ENCODE results near the gene EMILIN1. TPM values are rescaled to one million over a fixed set of nuclear protein-coding genes. Genes with fewer than 3 reads are reported as not detected.

The EMILIN1 gene
- total RNA-seq, 4 donors from 2014 or later: 27.5 to 62.7 (median 41.2) TPM

DNA sequence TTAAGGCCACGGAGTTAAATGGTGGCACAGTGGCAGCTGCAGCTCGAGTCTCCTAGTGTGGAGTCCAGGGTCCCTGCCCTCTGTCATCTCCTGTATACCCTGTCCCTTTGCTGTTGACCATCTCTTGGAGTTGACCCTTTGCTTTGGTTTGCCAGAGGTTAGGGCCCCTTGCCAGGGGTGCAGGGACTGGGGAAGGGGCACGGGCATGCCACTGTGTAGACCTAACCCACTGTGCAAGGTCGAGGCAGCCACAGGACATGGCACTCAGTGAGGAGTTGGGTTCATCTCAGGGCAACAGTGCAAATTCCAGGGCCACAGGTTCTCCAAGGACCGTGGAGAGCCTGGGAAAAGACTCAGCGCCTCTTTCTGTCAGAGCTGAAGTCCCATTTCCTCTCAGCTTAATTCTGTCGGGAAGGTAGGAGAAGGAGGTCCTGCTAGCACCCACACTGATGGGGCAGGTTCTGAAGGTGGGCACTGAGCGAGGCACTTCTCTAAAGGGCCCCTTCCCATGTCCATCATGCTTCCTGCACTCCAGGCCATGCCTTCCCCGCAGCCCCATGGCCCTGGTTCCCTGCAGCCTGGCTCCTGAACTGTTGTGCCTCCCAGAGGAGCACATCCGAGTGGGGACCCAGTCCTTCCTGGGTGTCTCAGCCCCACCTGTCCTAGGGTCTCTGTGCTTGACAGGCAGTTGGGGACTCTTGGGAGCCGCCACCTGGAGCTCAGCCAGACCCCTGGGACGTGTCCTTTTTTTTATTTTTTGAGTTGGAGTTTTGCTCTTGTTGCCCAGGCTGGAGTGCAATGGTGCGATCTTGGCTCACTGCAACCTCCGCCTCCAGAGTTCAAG lies 10.9 kb downstream of the EMILIN1 start:
- TF ChIP-seq, protein P1, sequence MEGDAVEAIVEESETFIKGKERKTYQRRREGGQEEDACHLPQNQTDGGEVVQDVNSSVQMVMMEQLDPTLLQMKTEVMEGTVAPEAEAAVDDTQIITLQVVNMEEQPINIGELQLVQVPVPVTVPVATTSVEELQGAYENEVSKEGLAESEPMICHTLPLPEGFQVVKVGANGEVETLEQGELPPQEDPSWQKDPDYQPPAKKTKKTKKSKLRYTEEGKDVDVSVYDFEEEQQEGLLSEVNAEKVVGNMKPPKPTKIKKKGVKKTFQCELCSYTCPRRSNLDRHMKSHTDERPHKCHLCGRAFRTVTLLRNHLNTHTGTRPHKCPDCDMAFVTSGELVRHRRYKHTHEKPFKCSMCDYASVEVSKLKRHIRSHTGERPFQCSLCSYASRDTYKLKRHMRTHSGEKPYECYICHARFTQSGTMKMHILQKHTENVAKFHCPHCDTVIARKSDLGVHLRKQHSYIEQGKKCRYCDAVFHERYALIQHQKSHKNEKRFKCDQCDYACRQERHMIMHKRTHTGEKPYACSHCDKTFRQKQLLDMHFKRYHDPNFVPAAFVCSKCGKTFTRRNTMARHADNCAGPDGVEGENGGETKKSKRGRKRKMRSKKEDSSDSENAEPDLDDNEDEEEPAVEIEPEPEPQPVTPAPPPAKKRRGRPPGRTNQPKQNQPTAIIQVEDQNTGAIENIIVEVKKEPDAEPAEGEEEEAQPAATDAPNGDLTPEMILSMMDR (IDR thresholded peaks at IDR 0.05): no peak
- DNase-seq (ENCODE audit: low spot score) (no peak), ATAC-seq (ENCODE audit: low FRiP score) (no peak)

DNA sequence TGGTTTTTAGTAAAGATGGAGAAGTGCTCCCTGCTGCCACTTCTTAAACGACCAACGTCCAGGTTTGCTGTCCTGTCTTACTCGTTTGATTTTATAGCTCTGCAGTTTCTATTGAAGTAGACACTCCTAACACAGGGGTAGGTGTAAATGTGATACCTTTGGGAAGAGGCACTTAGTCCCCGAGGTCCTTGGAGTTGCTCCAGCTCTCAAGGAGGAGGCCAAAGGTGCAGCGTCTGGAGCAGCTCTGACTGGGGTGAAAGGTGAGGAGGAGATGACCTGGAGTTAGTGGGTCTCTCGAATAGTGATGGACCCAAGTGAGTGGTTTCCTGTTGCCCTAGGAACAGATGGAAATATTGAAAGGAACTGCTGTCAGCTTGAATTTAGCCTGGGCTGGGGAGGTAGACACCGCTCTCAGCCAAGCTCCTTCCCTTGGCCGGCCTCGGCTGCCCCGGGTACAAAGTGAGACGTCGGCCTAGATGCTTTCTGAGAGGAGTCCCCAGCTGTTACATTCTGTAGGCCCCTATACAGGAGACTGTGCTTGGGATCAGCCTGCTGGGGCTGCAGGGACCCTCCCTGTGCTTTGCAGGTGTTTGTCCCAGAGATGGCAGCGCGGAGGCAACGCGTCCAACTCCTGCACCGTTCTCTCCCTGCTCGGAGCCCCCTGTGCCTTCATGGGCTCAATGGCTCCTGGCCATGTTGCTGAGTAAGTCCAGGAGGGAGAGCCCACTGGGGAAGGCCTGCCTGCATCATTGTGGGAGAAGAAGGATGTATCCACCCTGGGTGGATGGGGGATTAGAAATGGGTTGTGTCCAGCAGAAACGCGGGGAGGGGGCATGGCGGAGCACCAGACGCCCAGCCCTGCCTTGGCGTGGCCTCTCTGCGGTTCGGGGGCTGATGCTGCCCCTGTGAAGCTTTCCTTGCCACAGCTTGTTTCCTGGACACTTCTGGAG lies 13.6 kb downstream of the EMILIN1 start:
- TF ChIP-seq, protein P1 (IDR thresholded peaks at IDR 0.05): no peak
- DNase-seq (ENCODE audit: low spot score) (no peak), ATAC-seq (ENCODE audit: low FRiP score) (no peak)

DNA sequence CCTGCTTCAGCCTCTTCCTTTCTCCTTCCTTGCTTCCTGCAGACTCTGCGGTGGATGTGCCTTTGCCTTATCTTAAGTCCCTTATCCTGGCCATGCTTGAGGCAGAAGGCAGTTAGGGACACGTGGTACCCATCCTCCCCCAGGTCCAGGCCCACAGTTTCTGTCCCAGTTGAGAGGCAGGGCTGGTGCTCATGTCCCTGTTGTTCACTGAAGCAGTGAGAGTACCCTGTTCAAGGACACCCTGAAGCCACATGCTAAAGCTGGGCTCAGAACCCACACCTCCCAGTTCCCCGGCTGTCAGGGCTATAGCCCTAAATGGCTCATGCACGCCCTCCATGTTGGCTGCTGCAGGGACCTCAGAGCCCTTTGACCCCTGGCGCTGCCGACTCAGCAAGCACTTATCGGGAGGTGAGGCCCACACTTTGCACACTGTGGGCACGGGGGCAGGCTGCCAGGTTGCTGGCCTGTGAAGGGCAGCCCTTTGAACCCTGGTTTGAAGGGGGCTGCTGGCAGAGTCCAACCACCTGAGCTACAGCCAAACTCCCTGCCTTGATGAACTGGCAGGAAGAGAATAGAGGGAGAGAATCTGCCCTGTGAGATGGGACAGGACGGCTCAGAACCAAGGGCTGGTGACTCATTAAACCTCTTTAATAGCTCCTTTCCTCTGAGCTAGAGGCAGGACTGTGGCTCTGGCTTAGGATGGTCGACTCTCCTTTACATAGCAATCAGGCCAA lies 14.4 kb downstream of the EMILIN1 start:
- TF ChIP-seq, protein P1 (IDR thresholded peaks at IDR 0.05): no peak
- ATAC-seq (ENCODE audit: low FRiP score) (no peak), DNase-seq (ENCODE audit: low spot score) (no peak)

DNA sequence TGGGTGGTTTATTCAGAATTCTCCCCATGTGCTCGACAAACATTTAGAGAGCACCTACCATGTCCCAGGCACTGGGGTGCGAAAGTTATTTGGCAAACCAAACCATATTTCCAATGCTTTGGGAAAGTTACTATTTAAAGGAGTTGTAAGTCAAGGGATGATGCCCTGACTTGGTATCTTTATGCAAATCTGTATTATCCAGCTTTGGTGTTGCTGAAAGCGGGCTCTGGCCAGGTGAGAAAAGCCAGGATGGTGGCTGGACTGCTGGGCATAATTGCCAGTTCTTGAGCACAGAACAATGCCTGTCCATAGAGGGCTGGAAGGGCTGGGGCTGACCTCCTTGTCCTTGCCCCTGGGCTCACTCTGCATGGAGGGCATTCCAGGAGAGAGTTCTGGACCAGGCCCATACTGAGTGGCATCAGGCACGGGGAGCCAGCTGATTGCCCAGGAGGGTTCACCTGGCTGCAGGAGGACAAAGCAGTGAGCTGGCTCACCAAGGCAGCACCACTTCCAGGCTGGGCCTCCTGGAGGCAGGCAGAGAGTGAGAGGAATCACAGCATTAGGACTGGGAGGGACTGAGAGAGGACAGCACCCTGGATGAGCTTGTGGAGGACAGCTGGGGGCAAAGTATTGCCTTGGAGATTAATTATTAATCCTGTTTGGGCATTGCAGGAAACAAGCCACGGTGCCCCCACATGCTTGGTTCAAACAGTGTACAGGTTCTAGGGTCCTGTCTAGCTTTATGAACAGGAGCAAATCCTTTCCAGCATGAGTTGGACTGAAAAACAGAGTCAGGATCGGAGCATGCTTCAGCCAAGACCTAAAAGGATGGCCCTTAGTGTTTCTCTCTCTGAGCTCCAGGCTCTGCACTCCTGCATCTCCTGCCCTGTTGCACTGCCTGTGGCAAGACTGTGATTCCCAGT lies 15.3 kb downstream of the EMILIN1 start:
- TF ChIP-seq, protein P1 (IDR thresholded peaks at IDR 0.05): no peak
- no peak for DNase-seq (ENCODE audit: low spot score)
- no peak for ATAC-seq (ENCODE audit: low FRiP score)

DNA sequence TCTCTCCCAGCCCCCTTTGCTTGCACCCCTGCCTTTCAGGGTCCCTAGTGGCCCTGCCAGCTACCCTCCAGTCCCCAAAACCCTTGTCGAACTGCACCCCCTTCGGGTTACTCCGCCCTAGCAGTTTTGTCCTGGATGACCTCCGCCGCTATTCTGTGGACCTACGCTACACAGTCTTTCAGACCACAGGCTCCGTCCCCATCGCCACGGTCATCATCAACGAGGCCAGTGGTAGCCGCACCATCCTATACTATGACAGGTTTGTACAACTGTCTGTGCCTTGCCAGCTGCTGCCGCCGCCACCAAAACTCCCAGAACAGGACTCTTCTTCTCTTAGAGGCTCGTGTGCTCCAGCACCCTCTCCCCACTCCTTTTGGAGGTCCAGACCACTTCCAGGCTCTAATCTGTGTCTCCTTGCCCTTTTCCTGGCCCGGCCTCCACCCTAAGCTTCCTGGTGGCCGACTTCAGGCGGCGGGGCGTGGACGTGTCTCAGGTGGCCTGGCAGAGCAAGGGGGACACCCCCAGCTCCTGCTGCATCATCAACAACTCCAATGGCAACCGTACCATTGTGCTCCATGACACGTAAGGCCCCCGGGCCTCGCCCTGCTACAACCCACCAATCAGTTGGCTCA lies 16.1 kb downstream of the EMILIN1 start:
- ATAC-seq (ENCODE audit: low FRiP score): no peak
- no peak for DNase-seq (ENCODE audit: low spot score)
- TF ChIP-seq, protein P1 (IDR thresholded peaks at IDR 0.05): no peak
